ENCODE measurements around the gene CCDC74B.

DNA sequence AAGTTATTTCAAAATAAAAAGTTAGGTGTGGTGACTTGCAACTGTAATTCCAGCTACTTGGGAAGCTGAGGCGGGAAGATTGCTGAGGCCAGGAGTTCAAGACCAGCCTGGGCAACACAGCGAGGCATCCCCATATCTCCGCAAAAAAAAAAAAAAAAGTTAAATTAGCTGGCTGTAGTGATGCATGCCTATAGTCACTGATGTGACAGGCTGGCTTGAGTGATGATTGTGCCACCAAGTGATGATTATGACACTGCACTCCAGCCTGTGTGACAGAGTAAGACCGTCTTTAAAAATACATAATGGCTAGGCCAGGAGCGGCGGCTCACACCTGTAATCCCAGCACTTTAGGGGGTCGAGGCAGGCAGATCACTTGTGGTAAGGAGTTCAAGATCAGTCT is 25.0 kb upstream of the CCDC74B start:
- TF ChIP-seq CTCF (conservative IDR thresholded peaks at IDR 0.05) (no peak), EZH2 (IDR thresholded peaks at IDR 0.05; ENCODE audit: low read depth) (no peak)

All from PC-9 (cell line).